ENCODE results near the gene DHRS1.
A peak's percentile ranks its signal among the peaks of the same experiment; 100 is the strongest.

The DHRS1 gene

DNA sequence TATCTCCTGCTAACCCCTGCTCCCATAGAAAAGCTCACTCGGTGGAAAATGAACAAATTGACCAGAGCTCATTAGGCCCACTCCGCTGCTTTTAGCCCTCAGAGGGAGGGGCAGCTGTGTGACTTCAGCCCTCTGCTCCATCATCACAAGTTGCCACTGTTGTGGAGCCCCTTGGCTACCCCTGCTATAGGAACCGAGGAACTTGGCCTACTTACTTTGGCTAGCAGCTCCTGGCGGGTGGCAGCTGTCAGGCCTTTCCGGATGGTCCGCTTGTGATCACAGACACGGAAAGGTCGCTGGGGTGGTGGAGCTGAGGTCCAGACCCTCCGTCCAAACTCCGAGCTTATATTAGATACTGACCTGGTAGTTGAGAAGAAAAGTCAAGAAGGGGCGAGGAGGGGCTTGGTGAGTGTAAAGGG lies 7.6 kb upstream of the DHRS1 start:
- in situ Hi-C loops (cut with HindIII; ENCODE audit: low sequenced_read_pairs) = no loop called here
- no peak overlapping the region for H3K4me3 ChIP-seq (ENCODE audit: low read depth, low read length)
- no peak for DNase-seq (ENCODE audit: low read depth, low spot score)
- TF ChIP-seq, protein P1, sequence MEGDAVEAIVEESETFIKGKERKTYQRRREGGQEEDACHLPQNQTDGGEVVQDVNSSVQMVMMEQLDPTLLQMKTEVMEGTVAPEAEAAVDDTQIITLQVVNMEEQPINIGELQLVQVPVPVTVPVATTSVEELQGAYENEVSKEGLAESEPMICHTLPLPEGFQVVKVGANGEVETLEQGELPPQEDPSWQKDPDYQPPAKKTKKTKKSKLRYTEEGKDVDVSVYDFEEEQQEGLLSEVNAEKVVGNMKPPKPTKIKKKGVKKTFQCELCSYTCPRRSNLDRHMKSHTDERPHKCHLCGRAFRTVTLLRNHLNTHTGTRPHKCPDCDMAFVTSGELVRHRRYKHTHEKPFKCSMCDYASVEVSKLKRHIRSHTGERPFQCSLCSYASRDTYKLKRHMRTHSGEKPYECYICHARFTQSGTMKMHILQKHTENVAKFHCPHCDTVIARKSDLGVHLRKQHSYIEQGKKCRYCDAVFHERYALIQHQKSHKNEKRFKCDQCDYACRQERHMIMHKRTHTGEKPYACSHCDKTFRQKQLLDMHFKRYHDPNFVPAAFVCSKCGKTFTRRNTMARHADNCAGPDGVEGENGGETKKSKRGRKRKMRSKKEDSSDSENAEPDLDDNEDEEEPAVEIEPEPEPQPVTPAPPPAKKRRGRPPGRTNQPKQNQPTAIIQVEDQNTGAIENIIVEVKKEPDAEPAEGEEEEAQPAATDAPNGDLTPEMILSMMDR (IDR thresholded peaks at IDR 0.05; ENCODE audit: low read depth, low read length) = no peak

DNA sequence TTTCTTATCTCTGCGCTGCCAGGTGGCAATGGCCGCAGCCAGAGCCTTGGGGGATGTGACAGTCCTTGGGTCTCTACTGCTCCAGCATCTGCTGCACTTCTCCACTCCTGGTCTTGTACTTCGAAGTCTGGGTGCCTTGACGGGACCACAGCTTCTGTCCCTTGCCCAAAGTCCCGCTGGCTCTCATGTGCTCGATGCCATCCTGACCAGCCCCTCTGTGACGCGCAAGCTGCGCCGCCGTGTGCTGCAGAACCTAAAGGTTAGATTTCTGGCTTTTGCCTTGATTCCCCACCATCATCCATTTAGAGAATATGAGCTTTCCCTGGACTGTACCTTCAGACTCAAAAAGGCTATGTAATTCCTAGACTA lies 4.4 kb upstream of the DHRS1 start:
- no peak for DNase-seq (ENCODE audit: low read depth, low spot score)
- H3K4me3 ChIP-seq (ENCODE audit: low read depth, low read length) = no peak overlapping the region
- in situ Hi-C loops (cut with HindIII; ENCODE audit: low sequenced_read_pairs) = no loop called here
- TF ChIP-seq, protein P1 (IDR thresholded peaks at IDR 0.05; ENCODE audit: low read depth, low read length) = no peak

DNA sequence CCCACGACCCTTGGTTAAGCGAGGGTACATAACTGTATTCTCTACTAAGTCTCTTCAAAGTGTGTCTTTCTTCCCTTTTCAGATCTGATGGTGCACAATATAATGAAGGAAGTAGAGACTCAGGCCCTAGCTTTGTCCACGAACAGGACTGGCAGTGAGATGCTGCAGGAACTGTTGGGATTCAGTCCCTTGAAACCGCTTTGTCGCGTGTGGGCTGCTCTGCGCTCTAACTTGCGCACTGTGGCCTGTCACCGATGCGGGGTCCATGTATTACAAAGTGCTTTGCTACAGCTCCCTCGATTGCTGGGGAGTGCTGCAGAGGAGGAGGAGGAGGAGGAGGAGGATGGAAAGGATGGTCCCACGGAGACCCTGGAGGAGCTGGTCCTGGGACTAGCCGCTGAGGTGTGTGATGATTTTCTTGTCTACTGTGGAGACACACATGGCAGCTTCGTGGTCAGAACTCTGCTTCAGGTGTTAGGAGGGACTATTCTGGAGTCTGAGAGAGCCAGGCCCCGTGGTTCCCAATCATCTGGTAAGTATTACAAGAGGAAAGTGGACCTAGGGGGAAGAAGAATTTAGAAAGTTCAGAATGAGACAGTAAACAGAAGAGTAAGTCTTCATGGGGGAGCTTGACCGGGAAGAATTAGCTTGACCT lies 873 bp upstream of the DHRS1 start:
- H3K4me3 ChIP-seq (ENCODE audit: low read depth, low read length) = peak overlapping the region; percentile 92
- TF ChIP-seq, protein P1 (IDR thresholded peaks at IDR 0.05; ENCODE audit: low read depth, low read length) = no peak
- DNase-seq (ENCODE audit: low read depth, low spot score) = no peak
- in situ Hi-C loops (cut with HindIII; ENCODE audit: low sequenced_read_pairs) = no loop called here

DNA sequence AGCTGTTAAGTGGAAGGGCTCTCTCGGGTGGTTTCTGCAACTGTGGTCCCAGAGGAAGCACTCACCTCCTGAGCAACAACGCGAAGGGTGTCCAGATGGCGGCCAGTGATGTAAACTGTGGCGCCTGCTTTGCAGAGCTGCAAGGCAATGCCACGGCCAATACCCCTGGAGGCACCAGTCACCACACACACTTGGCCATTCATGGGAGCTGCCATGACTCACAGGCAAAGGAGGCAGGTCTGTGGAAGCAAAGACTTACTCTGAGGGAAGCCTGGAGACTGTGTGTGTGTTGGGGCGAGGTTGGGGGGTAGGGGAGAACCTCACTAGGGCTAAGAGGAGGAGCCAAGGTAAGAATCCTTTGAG lies 707 bp downstream of the DHRS1 start:
- TF ChIP-seq, protein P1 (IDR thresholded peaks at IDR 0.05; ENCODE audit: low read depth, low read length) = no peak
- in situ Hi-C loops (cut with HindIII; ENCODE audit: low sequenced_read_pairs) = no loop called here
- H3K4me3 ChIP-seq (ENCODE audit: low read depth, low read length) = peak overlapping the region; percentile 92
- peak; percentile 54 for DNase-seq (ENCODE audit: low read depth, low spot score)

DNA sequence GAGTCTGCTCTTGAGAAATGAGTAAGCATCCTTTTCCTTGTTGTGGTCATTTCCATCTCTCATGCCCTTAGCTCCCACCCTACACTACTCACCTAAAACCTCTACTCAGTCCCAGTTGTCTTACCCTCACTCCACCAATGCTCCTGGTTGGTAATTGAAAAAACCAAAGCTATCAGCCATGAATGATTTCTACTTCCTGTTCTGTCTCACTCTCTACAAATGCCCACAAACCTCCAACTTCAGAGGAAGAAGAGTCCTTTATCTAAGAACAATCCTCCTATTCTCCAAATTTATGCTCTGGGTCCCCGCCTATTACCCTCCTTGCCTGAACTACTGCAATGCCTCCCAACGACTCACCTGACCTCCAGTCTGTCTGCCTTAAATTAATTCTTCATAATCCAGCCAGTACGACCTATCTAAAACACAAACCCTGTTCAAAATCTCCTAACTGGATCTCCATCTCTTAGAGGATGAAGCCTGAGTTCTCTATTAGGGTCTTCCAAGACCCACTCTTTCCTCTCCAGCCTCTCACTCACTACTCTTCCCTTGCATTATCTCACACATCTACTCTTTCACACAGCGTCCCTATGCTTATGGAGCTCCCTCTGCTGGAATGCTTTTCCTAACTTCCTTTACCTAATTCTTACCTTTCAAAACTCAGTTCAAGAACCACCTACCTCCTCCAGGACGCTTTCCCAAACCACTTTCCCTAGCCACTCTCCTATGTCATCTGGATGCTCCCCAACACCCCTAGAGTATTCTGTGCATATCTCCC lies 2.2 kb downstream of the DHRS1 start:
- no peak for DNase-seq (ENCODE audit: low read depth, low spot score)
- TF ChIP-seq, protein P1 (IDR thresholded peaks at IDR 0.05; ENCODE audit: low read depth, low read length) = peak; percentile 61
- in situ Hi-C loops (cut with HindIII; ENCODE audit: low sequenced_read_pairs) = no loop called here
- H3K4me3 ChIP-seq (ENCODE audit: low read depth, low read length) = no peak overlapping the region

DNA sequence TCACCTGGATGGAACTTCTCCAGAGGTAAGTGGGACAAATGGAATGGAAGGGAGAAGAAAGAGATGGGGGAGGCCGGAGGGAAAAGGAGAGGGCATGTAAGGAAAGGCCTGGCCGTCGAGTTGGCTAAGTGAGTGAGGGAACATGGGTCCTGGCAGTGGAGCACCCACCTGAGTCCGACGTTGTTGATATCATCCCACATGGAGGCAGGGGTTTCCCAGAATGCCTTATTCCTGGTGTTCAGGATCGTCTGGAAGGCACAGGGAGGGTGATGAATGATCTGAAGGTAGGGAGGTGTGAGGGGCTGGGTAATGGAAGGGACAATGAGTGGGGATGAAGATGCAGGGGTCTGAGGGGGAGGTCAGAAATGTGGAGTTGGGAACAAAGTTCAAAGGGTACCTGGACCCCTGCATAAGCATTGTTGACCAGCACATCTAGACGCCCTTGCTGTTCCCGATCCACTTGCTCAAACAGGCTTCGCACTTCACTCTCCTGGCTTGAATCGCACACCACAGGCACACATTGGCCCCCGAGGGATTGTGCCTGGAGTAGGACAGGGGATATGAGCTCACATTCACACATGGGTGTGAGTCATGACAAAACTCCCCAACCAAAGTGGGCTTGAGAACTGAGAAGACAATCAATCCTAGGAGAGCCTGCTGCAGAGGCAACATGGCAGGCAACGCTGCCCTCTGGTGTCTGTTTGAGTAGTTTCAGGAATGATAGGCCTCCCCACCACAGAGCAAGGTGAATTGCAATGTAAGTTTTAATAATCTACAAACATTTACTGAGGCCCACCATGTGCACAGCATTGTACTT lies 3.0 kb downstream of the DHRS1 start:
- in situ Hi-C loops (cut with HindIII; ENCODE audit: low sequenced_read_pairs) = no loop called here
- H3K4me3 ChIP-seq (ENCODE audit: low read depth, low read length) = no peak overlapping the region
- TF ChIP-seq, protein P1 (IDR thresholded peaks at IDR 0.05; ENCODE audit: low read depth, low read length) = peak; percentile 77
- DNase-seq (ENCODE audit: low read depth, low spot score) = peak; percentile 91
